Small intestine (tissue), 7 donors: ENCODE data around the gene GRIN2D. TPM values are rescaled to one million over a fixed set of nuclear protein-coding genes. Genes with fewer than 3 reads are reported as not detected.

Experiments used
- DNase-seq, 2 donors: peaks; one replicate each; pipeline versions ENCODE4 v3.0.0 to v3.0.0-alpha.2; 2013
- FAIRE-seq: peaks from 2 replicates; lab custom pipeline; 2012; peaks lifted over from hg19 to GRCh38; lab: Jason Lieb, UNC
- H3K27ac ChIP-seq, 3 donors: one replicate each; pipeline ENCODE4 v1.5.1; 2013; ENCODE audit warnings: low read length in 2 of 3, mild to moderate bottlenecking in 2 of 3, control low read depth in 1 of 3, inconsistent platforms in 1 of 3, low read depth in 1 of 3, moderate library complexity in 1 of 3
- H3K27me3 ChIP-seq, 3 donors: one replicate each; pipeline ENCODE4 v1.6.1; 2013; ENCODE audit warnings: low read length in 3 of 3, inconsistent platforms in 1 of 3; ENCODE audit not compliant: control insufficient read depth in 3 of 3, insufficient read depth in 3 of 3
- H3K36me3 ChIP-seq, 3 donors: one replicate each; pipeline ENCODE4 v1.6.1; 2013; ENCODE audit warnings: low read length in 3 of 3, inconsistent platforms in 1 of 3, low read depth in 1 of 3, mild to moderate bottlenecking in 1 of 3, moderate library complexity in 1 of 3; ENCODE audit not compliant: control insufficient read depth in 3 of 3, insufficient read depth in 2 of 3
- H3K4me1 ChIP-seq, 3 donors: one replicate each; pipeline ENCODE4 v1.6.1; 2013; ENCODE audit warnings: low read length in 2 of 3, inconsistent platforms in 1 of 3, low read depth in 1 of 3, mild to moderate bottlenecking in 1 of 3, moderate library complexity in 1 of 3; ENCODE audit not compliant: control insufficient read depth in 3 of 3, insufficient read depth in 2 of 3
- H3K4me3 ChIP-seq, 3 donors: one replicate each; pipeline ENCODE4 v1.5.1; 2013; ENCODE audit warnings: low read length in 3 of 3, control low read depth in 1 of 3, inconsistent platforms in 1 of 3, low read depth in 1 of 3, mild to moderate bottlenecking in 1 of 3, moderate library complexity in 1 of 3
- H3K9me3 ChIP-seq, 2 donors: one replicate each; pipeline ENCODE4 v1.6.1; 2013; ENCODE audit warnings: low read depth in 1 of 2, low read length in 1 of 2; ENCODE audit not compliant: control insufficient read depth in 2 of 2, insufficient read depth in 1 of 2
- WGBS, 3 donors: extraction: QIAGEN DNeasy Blood & Tissue Kit; methylation state at CpG; one replicate each; pipeline ENCODE4 v1.1.7; 2013; 5-methylcytosine and 5-hydroxymethylcytosine counted together
- polyA plus RNA-seq, 4 donors: library from polyadenylated mRNA; stranded (reverse) in 3 of 4; unstranded in 1 of 4; fragments of 200-250 nt in 3 of 4; fragments of 120-200 nt in 1 of 4; gene quantifications; one replicate each; pipeline versions ENCODE4 v1.2.1 to v1.2.3, GENCODE V29; 2013
- donor health status: healthy with polysubstance abuse.
- donor health status: control.
- donor health status: control.
- donor health status: Bipolar disorder and iron deficiency.
- donor health status: healthy.

Gene GRIN2D
- polyA plus RNA-seq, 4 donors, result 0.25 to 0.27 TPM; not detected in 2

- peak; percentile 40 to 59 for DNase-seq
- Histone ChIP-seq H3K36me3 (no peaks in the 10 kb centered on the region), H3K27me3 (peaks cover 0 to 16% (median 0%) of the 10 kb centered on the region in 3 donors), H3K9me3 (peaks cover 0 to 3% of the 10 kb centered on the region in 2 donors), H3K4me3 (no peak overlapping the region), H3K27ac (no peak overlapping the region), H3K4me1 (peaks cover 0 to 13% (median 0%) of the 10 kb centered on the region in 3 donors)
- FAIRE-seq, result no peak
- WGBS, 3 donors, result 65 to 81% (median 69%) methylated on average over 29 to 31 of the region's 31 CpGs
Observed at GRCh38 chr19:48419158-48419920, 25.9 kb downstream of the GRIN2D start.

GRCh38 chr19:48421548-48421947, 28.1 kb downstream of the GRIN2D start:
- no peak for FAIRE-seq
- no peak for DNase-seq
- WGBS, 3 donors, result 52 to 72% (median 54%) methylated on average over 16 of the region's 16 CpGs
- Histone ChIP-seq H3K4me3 (no peak overlapping the region), H3K36me3 (no peaks in the 10 kb centered on the region), H3K27ac (no peak overlapping the region), H3K27me3 (no peaks in the 10 kb centered on the region), H3K4me1 (peaks cover 0 to 8% (median 0%) of the 10 kb centered on the region in 3 donors), H3K9me3 (no peaks in the 10 kb centered on the region)

GRCh38 chr19:48424694-48425219, 31.3 kb downstream of the GRIN2D start:
- 29 to 35% (median 30%) methylated on average over 8 of the region's 8 CpGs for WGBS, 3 donors
- FAIRE-seq (no peak), DNase-seq (peak in 1 of 2 donors; percentile 15)
- no peaks in the 10 kb centered on the region for H3K4me1 ChIP-seq
- H3K27me3 ChIP-seq, result no peaks in the 10 kb centered on the region
- no peaks in the 10 kb centered on the region for H3K9me3 ChIP-seq
- no peak overlapping the region for H3K4me3 ChIP-seq
- no peaks in the 10 kb centered on the region for H3K36me3 ChIP-seq
- peak overlapping the region in 1 of 3 donors; percentile 8 for H3K27ac ChIP-seq

DNA sequence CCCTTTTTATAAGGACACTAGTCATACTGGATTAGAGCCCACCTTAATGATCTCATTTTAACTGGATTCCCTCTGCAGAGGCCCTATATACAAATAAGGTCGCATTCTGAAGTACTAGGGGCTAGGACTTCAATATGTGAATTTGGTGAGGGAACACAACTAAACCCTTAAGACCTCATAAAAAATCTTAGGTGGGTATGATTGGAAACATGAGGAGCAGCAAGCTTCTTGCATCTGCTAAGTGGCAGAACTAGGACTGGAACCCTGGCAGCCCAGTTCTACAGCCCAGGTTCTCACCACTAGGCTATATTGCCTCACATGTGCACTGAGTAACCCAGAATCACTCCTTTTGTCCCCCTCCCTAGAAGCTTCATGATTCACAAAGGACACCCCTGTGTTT, 35.2 kb downstream of the GRIN2D start:
- Histone ChIP-seq H3K4me1 (no peaks in the 10 kb centered on the region), H3K36me3 (no peaks in the 10 kb centered on the region), H3K4me3 (no peak overlapping the region), H3K27me3 (no peaks in the 10 kb centered on the region), H3K9me3 (no peaks in the 10 kb centered on the region), H3K27ac (no peak overlapping the region)
- 83 to 97% (median 96%) methylated on average over 1 of the region's 1 CpG for WGBS, 3 donors
- FAIRE-seq, result no peak
- no peak for DNase-seq

DNA sequence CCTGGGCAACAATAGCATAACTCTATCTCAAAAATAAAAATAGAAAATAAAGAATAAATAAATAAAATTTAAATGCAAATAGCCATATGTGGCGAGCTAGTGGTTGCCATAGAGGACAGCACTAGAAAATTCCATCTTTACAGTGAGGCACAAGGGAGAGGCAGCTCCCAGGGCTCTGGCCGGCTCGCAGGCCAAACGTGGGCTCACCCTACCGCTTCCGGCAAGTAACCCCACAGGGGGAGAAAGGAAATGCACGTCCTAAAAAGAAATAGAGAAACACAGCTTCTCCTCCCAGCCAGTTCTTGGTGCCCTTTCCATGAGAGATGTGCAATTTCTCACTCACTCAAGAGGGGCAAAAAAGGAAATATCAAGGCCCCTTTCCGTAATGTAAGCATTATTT, 39.9 kb downstream of the GRIN2D start:
- FAIRE-seq (no peak), DNase-seq (no peak)
- no peak overlapping the region for H3K4me3 ChIP-seq
- no peaks in the 10 kb centered on the region for H3K4me1 ChIP-seq
- no peaks in the 10 kb centered on the region for H3K36me3 ChIP-seq
- WGBS, 3 donors, result 69 to 88% (median 85%) methylated on average over 8 of the region's 8 CpGs
- no peaks in the 10 kb centered on the region for H3K9me3 ChIP-seq
- peaks cover 0 to 9% (median 6%) of the 10 kb centered on the region in 3 donors for H3K27me3 ChIP-seq
- no peak overlapping the region for H3K27ac ChIP-seq

DNA sequence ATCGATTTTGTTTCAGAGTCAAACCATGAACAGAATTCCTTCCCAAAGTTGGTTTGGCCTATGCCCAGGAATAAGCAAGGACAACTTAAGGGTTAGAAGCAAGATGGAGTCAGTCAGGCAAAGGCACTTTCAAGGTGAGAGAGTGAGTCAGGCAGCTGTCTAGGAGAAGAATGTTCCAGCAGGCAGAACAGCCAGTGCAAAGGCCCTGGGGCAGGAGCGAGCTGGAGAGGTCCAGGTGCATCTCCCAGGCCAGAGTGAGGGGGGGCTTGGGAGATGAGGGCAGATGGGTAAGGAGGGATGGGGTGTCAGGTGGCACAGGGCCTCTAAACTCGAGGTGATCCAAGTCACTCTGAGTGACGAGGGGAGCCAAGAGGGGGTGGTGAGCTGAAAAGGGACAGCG, 43.1 kb downstream of the GRIN2D start:
- H3K27me3 ChIP-seq, result peaks cover 2 to 15% (median 9%) of the 10 kb centered on the region in 3 donors
- H3K9me3 ChIP-seq, result no peaks in the 10 kb centered on the region
- H3K27ac ChIP-seq, result no peak overlapping the region
- H3K4me3 ChIP-seq, result no peak overlapping the region
- FAIRE-seq (no peak), DNase-seq (no peak)
- no peaks in the 10 kb centered on the region for H3K36me3 ChIP-seq
- WGBS, 3 donors, result 82 to 86% (median 85%) methylated on average over 5 of the region's 5 CpGs
- H3K4me1 ChIP-seq, result no peaks in the 10 kb centered on the region

- Histone ChIP-seq H3K9me3 (no peaks in the 10 kb centered on the region), H3K4me3 (no peak overlapping the region), H3K4me1 (peaks cover 0 to 14% (median 1%) of the 10 kb centered on the region in 3 donors), H3K27me3 (peaks cover 11 to 36% (median 11%) of the 10 kb centered on the region in 3 donors), H3K27ac (no peak overlapping the region), H3K36me3 (no peaks in the 10 kb centered on the region)
- FAIRE-seq (no peak), DNase-seq (no peak)
- 93 to 95% (median 94%) methylated on average over 20 of the region's 20 CpGs for WGBS, 3 donors
Observed at GRCh38 chr19:48441360-48442050, 48.0 kb downstream of the GRIN2D start.
